GM12878 (cell line): ENCODE measurements around the gene ZNF101. TPM values are rescaled to one million over a fixed set of nuclear protein-coding genes. Genes with fewer than 3 reads are reported as not detected.

ENCODE experiments used
- ATAC-seq: fragments of 200-7000 bp; cut with Tn5 transposase; 3 replicates; pipeline ENCODE4 v1.9.1; 2020; ENCODE audit warnings: mild to moderate bottlenecking, moderate library complexity
- BruUV-seq: library from RNA; stranded (reverse); fragments of 400-500 nt; replicated peaks from 2 replicates; lab custom pipeline; 2021; lab: Mats Ljungman, UMichigan
- CTCF ChIA-PET: fragments of 300-600 bp; sonication (Branson Sonifier 250); formaldehyde crosslinking; extraction: SDS; loops from one replicate; lab custom pipeline; 2021; ENCODE audit warnings: inconsistent platforms; lab: Yijun Ruan, JAX
- POLR2A ChIA-PET: fragments of 350-600 bp; formaldehyde crosslinking; extraction: SDS; loops from one replicate; lab custom pipeline; 2021; ENCODE audit warnings: inconsistent platforms; lab: Charles Lee
- RAD21 ChIA-PET: fragments of 300-600 bp; sonication (Branson Sonifier 250); formaldehyde crosslinking; loops from one replicate; lab custom pipeline; 2023; ENCODE audit warnings: antibody characterized with exemption; ENCODE audit not compliant: unreplicated experiment; lab: Charles Lee
- SMC1A ChIA-PET: fragments of 300-600 bp; sonication (Branson Sonifier 250); formaldehyde crosslinking; loops from one replicate; lab custom pipeline; 2023; ENCODE audit not compliant: unreplicated experiment, uncharacterized antibody; lab: Charles Lee
- DNase-seq: peaks from one replicate; pipeline ENCODE4 v3.0.0-alpha.2; 2011; ENCODE audit warnings: low read depth, low spot score
- FAIRE-seq: peaks from 3 replicates; lab custom pipeline; 2011; peaks lifted over from hg19 to GRCh38; lab: Jason Lieb, UNC
- H2AFZ ChIP-seq: 2 replicates; pipeline ENCODE4 v1.6.0; 2011; ENCODE audit warnings: low read depth, low read length, control low read depth; ENCODE audit not compliant: control insufficient read depth
- H3K27ac ChIP-seq: 2 replicates; pipeline ENCODE4 v1.5.1; 2011; ENCODE audit warnings: control low read depth; ENCODE audit not compliant: control insufficient read depth, insufficient read depth
- H3K27me3 ChIP-seq, 2 experiments: replicated peaks in 1 of 2; 2 replicates each; pipeline versions ENCODE4 v1.6.0 to v1.6.1; 2011; ENCODE audit warnings: low read length in 1 of 2; ENCODE audit not compliant: control insufficient read depth in 2 of 2, insufficient read depth in 2 of 2
- H3K36me3 ChIP-seq, 2 experiments: 2 replicates each; pipeline ENCODE4 v1.5.1; 2011; ENCODE audit warnings: low read length in 1 of 2; ENCODE audit not compliant: control insufficient read depth in 2 of 2, insufficient read depth in 2 of 2
- H3K4me1 ChIP-seq: 2 replicates; pipeline ENCODE4 v1.6.1; 2011; ENCODE audit warnings: mild to moderate bottlenecking, low read length, moderate library complexity, mixed read lengths; ENCODE audit not compliant: control insufficient read depth, insufficient read depth
- H3K4me2 ChIP-seq: 2 replicates; pipeline ENCODE4 v1.6.0; 2011; ENCODE audit warnings: control low read depth; ENCODE audit not compliant: control insufficient read depth, insufficient read depth
- H3K4me3 ChIP-seq: fragments of 200-600 bp; sonication (generic); 2 replicates; pipeline ENCODE4 v1.5.1; 2016
- H3K79me2 ChIP-seq: 2 replicates; pipeline ENCODE4 v1.6.0; 2011; ENCODE audit warnings: low read length; ENCODE audit not compliant: control insufficient read depth, insufficient read depth
- H3K9ac ChIP-seq: 2 replicates; pipeline ENCODE4 v1.8.0; 2011; ENCODE audit warnings: low read length, control low read depth, mixed read lengths; ENCODE audit not compliant: control insufficient read depth, insufficient read depth
- H3K9me3 ChIP-seq: replicated peaks from 3 replicates; pipeline ENCODE4 v1.5.1; 2011; ENCODE audit warnings: mild to moderate bottlenecking, low read length; ENCODE audit not compliant: control insufficient read depth, insufficient read depth
- H4K20me1 ChIP-seq: 2 replicates; pipeline ENCODE4 v1.6.0; 2011; ENCODE audit not compliant: control insufficient read depth, insufficient read depth
- ASH2L ChIP-seq: fragments of 300-600, 200-600 bp; sonication (generic); IDR thresholded peaks from 2 replicates; pipeline ENCODE4 v1.6.1; 2017; ENCODE audit warnings: low read depth, mild to moderate bottlenecking, borderline replicate concordance
- HCFC1 ChIP-seq: fragments of 150-350 bp; IDR thresholded peaks from 2 replicates; pipeline ENCODE4 v1.6.1; 2014; ENCODE audit warnings: low read length
- LARP7 ChIP-seq: fragments of 450-650 bp; IDR thresholded peaks from 2 replicates; pipeline ENCODE4 v1.6.1; 2017; ENCODE audit warnings: mild to moderate bottlenecking
- NFYB ChIP-seq: IDR thresholded peaks from 2 replicates; pipeline ENCODE4 v1.6.1; 2011; ENCODE audit warnings: low read depth, mild to moderate bottlenecking, low read length, improper control_type of control experiment, moderate library complexity; ENCODE audit not compliant: insufficient read depth
- POU2F2 ChIP-seq: IDR thresholded peaks from 3 replicates; pipeline ENCODE4 v1.6.1; 2011; ENCODE audit warnings: low read depth, mild to moderate bottlenecking, low read length, borderline replicate concordance
- RBBP5 ChIP-seq: fragments of 200-600 bp; sonication (generic); conservative IDR thresholded peaks from 2 replicates; pipeline ENCODE4 v1.6.1; 2016
- SMAD5 ChIP-seq: IDR thresholded peaks from 2 replicates; pipeline ENCODE4 v1.6.1; 2016; ENCODE audit warnings: antibody characterized with exemption, low read depth
- SP1 ChIP-seq: IDR thresholded peaks from one replicate; pipeline ENCODE4 v1.6.1; 2011; ENCODE audit warnings: low read depth, low read length
- TAF1 ChIP-seq: IDR thresholded peaks from 2 replicates; pipeline ENCODE4 v1.6.1; 2011; ENCODE audit warnings: mild to moderate bottlenecking, low read depth, low read length, borderline replicate concordance
- TBL1XR1 ChIP-seq: IDR thresholded peaks from 2 replicates; pipeline ENCODE4 v1.6.1; 2012; ENCODE audit warnings: low read depth, low read length, improper control_type of control experiment
- ZNF274 ChIP-seq: IDR thresholded peaks from one replicate; pipeline ENCODE4 v1.8.0; 2011; ENCODE audit not compliant: insufficient read length, insufficient read depth
- WGBS: methylation state at CpG from one replicate; pipeline ENCODE4 v1.1.6; 2016; ENCODE audit warnings: low lambda C conversion rate; ENCODE audit not compliant: insufficient replicate concordance, insufficient coverage; ENCODE audit errors: missing lambda C conversion rate; 5-methylcytosine and 5-hydroxymethylcytosine counted together
- in situ Hi-C: fragments of 300-500 bp; cut with MboI; formaldehyde crosslinking; loops from 9 replicates; pipeline ENCODE4 v1.14.3; 2018; ENCODE audit warnings: mixed read lengths
- intact Hi-C: fragments of 100-400 bp; cut with micrococcal nuclease; formaldehyde crosslinking; loops from one replicate; pipeline ENCODE4 v1.14.2; 2022; ENCODE audit not compliant: unreplicated experiment
- polyA plus RNA-seq, 11 experiments: library from polyadenylated mRNA; depleted of rRNA in 4 of 11; unstranded in 6 of 11; stranded (reverse) in 5 of 11; fragments of >200 nt; fragmentation: Nextera tagmentation in 4 of 11; fragmentation: Illumina TruSeq in 1 of 11; extraction: Ambion mirVana in 4 of 11; extraction: Trizol in 1 of 11; gene quantifications; 1 replicate in 1 of 11; 2 replicates in 10 of 11; pipeline versions ENCODE4 v1.2.1 to v1.2.3, GENCODE V29; 2011 to 2016; ENCODE audit warnings: inconsistent platforms in 2 of 11, missing spikeins in 2 of 11, low read depth in 1 of 11
- total RNA-seq, 4 experiments: library from RNA; depleted of rRNA in 3 of 4; stranded (reverse); fragments of >200 nt in 3 of 4; fragmentation: Illumina TruSeq in 1 of 4; extraction: Trizol in 1 of 4; gene quantifications; 2 replicates each; pipeline versions ENCODE4 v1.2.1 to v1.2.3, GENCODE V29; 2013 to 2021
- TF ChIP-seq, protein P1 (sequence below), 3 experiments: IDR thresholded peaks in 2 of 3; conservative IDR thresholded peaks in 1 of 3; 2 replicates each; pipeline ENCODE4 v1.5.1; 2011; ENCODE audit warnings: low read depth in 3 of 3, low read length in 3 of 3, mild to moderate bottlenecking in 3 of 3, control low read depth in 2 of 3, moderate library complexity in 2 of 3, inconsistent platforms in 1 of 3, mixed read lengths in 1 of 3; ENCODE audit not compliant: control insufficient read depth in 2 of 3, insufficient read depth in 1 of 3; ENCODE audit errors: extremely low read depth in 1 of 3
- TF ChIP-seq, protein P2 (sequence below): IDR thresholded peaks from 2 replicates; pipeline ENCODE4 v1.6.1; 2011; ENCODE audit warnings: mild to moderate bottlenecking, low read depth, low read length, moderate library complexity; ENCODE audit not compliant: insufficient replicate concordance
- TF ChIP-seq, protein P3 (sequence below): fragments of 150-350 bp; IDR thresholded peaks from 2 replicates; pipeline ENCODE4 v1.6.1; 2014; ENCODE audit warnings: mild to moderate bottlenecking, low read depth, low read length
- TF ChIP-seq, protein P4 (sequence below): IDR thresholded peaks from 2 replicates; pipeline ENCODE4 v1.6.1; 2011; ENCODE audit warnings: low read depth, mild to moderate bottlenecking, low read length, moderate library complexity, borderline replicate concordance; ENCODE audit errors: extremely low read depth

ZNF101 gene
- total and polyA plus RNA-seq, 10 of the 15 experiments (the other 5 are each of a cell fraction or from before 2014, with no cell fraction given): 15.2 to 40.5 (median 19.8) TPM

DNA sequence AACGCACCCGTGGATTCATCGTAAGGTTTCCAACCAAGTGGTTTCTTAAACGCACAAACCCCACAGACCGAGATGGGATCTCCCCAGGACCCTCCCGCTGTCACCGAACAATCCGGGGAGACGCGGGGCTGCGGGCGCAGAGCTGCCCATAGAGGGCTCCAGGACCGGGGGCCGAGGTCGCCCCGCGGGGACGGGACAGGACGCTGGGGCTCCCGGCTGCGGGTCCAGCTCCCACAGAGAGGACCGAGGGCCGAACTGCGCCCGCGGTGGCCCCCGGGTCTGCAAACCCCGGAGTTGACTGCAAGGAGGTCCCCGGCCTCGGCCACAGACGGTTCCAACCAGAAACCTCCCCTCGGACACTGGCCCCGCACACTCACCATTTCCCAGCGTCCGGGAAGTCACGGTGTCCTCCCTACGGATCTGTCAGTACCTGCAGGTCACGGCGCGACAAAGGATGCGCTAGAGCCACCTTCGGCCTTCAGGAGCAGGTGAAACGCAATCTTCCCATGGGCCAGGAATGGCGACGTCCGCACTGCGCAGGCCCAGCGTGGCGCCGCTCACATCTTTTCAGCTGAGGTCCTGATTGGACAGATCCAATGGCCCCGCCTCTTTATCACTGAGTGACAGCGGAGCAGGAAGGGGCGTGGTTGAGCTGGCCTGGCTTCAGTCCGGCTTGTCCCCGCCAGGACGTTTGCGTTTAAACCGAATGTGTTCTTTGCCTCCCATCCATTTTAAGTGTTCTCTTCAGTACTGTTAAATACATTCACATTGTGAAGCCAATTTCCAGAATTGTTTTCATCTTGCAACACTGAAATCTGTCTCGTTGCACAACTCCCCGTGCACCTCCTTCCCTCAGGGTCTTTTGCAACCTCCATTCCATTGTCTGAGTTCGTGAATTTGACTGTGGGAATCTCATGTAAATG, 64.2 kb downstream of the ZNF101 start, which contains the start of gene ZNF14:
Gene ZNF14 (minus strand): TSS at position 534 of the 923 bp plus-strand sequence. CDS start 154 bp downstream, at position 380.
- peaks cover 12% of the 10 kb centered on the region; the same call in 2 of the 3 replicates for H3K9me3 ChIP-seq
- H3K4me3 ChIP-seq: peak within 1 kb of the TSS; percentile 91
- DNase-seq (peak; percentile 84), FAIRE-seq (peak; percentile 85), ATAC-seq (peak; percentile 100)
- RAD21 ChIA-PET: interaction anchor here (0.7 to 1.4 kb wide), 6 partner anchors 43 to 168 kb away, joined by 3 to 8 read pairs (median 6); partner anchors contain the start of genes ATP13A1, ZNF253 and ZNF93
- intact Hi-C loops: loop anchor here (5.0 kb wide), 1 partner anchor 66 kb away; the partner anchor contains the start of gene ZNF101
- peak within 1 kb of the TSS; percentile 64 for H3K4me2 ChIP-seq
- CTCF ChIA-PET: interaction anchor here (1.1 kb wide), 1 partner anchor 168 kb away, joined by 5 read pairs; the partner anchor contains the start of gene ZNF93
- H2AFZ ChIP-seq: peak within 1 kb of the TSS; percentile 83
- peak within 1 kb of the TSS; percentile 19; the same call in 1 of the 2 replicates for H3K27ac ChIP-seq
- BruUV-seq: no TSS peak
- SMC1A ChIA-PET: interaction anchor here (1.0 to 1.1 kb wide), 3 partner anchors 43 to 135 kb away, joined by 3 to 5 read pairs (median 3); no protein-coding TSS in a partner anchor
- no peaks in the 10 kb centered on the region for H3K27me3 ChIP-seq
- POLR2A ChIA-PET: interaction anchor here (1.0 to 1.4 kb wide), 4 partner anchors 14 to 71 kb away, joined by 3 to 7 read pairs (median 4); partner anchors contain the start of gene ZNF101
- in situ Hi-C loops: no loop called here
- H4K20me1 ChIP-seq: no peaks in the 10 kb centered on the region
- peak within 1 kb of the TSS; percentile 55 for H3K9ac ChIP-seq
- H3K36me3 ChIP-seq: no peaks in the 10 kb centered on the region
- 2% methylated on average over 58 of the region's 61 CpGs for WGBS
- no peaks in the 10 kb centered on the region for H3K4me1 ChIP-seq
- H3K79me2 ChIP-seq: peaks cover 17% of the 10 kb centered on the region
- TF ChIP-seq LARP7: peak; percentile 28; the same call in 1 of the 2 replicates
- TF ChIP-seq TAF1: peak; percentile 49; the same call in 1 of the 2 replicates
- peak; percentile 35 for TF ChIP-seq HCFC1
- TF ChIP-seq, protein P1, sequence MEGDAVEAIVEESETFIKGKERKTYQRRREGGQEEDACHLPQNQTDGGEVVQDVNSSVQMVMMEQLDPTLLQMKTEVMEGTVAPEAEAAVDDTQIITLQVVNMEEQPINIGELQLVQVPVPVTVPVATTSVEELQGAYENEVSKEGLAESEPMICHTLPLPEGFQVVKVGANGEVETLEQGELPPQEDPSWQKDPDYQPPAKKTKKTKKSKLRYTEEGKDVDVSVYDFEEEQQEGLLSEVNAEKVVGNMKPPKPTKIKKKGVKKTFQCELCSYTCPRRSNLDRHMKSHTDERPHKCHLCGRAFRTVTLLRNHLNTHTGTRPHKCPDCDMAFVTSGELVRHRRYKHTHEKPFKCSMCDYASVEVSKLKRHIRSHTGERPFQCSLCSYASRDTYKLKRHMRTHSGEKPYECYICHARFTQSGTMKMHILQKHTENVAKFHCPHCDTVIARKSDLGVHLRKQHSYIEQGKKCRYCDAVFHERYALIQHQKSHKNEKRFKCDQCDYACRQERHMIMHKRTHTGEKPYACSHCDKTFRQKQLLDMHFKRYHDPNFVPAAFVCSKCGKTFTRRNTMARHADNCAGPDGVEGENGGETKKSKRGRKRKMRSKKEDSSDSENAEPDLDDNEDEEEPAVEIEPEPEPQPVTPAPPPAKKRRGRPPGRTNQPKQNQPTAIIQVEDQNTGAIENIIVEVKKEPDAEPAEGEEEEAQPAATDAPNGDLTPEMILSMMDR (IDR thresholded peaks at IDR 0.05 in 2 of 3, conservative IDR thresholded peaks at IDR 0.05 in 1 of 3; ENCODE audit: control insufficient read depth in 2 of 3, extremely low read depth in 1 of 3, insufficient read depth in 1 of 3, low read depth in 3 of 3, low read length in 3 of 3): peak in 1 of 3 experiments; percentile 20; a peak in 1 of 6 replicates
- TF ChIP-seq, protein P2, sequence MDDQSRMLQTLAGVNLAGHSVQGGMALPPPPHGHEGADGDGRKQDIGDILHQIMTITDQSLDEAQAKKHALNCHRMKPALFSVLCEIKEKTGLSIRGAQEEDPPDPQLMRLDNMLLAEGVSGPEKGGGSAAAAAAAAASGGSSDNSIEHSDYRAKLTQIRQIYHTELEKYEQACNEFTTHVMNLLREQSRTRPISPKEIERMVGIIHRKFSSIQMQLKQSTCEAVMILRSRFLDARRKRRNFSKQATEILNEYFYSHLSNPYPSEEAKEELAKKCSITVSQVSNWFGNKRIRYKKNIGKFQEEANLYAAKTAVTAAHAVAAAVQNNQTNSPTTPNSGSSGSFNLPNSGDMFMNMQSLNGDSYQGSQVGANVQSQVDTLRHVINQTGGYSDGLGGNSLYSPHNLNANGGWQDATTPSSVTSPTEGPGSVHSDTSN: peak; percentile 97
- TF ChIP-seq, protein P3, sequence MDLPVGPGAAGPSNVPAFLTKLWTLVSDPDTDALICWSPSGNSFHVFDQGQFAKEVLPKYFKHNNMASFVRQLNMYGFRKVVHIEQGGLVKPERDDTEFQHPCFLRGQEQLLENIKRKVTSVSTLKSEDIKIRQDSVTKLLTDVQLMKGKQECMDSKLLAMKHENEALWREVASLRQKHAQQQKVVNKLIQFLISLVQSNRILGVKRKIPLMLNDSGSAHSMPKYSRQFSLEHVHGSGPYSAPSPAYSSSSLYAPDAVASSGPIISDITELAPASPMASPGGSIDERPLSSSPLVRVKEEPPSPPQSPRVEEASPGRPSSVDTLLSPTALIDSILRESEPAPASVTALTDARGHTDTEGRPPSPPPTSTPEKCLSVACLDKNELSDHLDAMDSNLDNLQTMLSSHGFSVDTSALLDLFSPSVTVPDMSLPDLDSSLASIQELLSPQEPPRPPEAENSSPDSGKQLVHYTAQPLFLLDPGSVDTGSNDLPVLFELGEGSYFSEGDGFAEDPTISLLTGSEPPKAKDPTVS: no peak
- TF ChIP-seq SP1: peak; percentile 71
- TF ChIP-seq RBBP5: no peak
- TF ChIP-seq SMAD5: no peak
- TF ChIP-seq NFYB: peak; percentile 83
- TF ChIP-seq, protein P4, sequence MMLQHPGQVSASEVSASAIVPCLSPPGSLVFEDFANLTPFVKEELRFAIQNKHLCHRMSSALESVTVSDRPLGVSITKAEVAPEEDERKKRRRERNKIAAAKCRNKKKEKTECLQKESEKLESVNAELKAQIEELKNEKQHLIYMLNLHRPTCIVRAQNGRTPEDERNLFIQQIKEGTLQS: no peak
- no peak for TF ChIP-seq ZNF274
- 0 out of 3 replicates have a peak, but pooled peaks have one; percentile 37 for TF ChIP-seq POU2F2
- no peak for TF ChIP-seq ASH2L
- 0 out of 2 replicates have a peak, but pooled peaks have one; percentile 24 for TF ChIP-seq TBL1XR1
